EL (cell line): ENCODE measurements around the gene COL6A1.
A peak's percentile ranks its signal among the peaks of the same experiment; 100 is the strongest.

Source experiments
- DNase-seq: peaks from one replicate; pipeline ENCODE4 v3.0.0-alpha.2; 2016

Gene COL6A1

GRCh38 chr21:46050668-46051378 is 69.3 kb downstream of the COL6A1 start:
- DNase-seq: no peak

- no peak for DNase-seq
Observed at GRCh38 chr21:46051379-46051770, 69.8 kb downstream of the COL6A1 start.

- DNase-seq: no peak
Observed at GRCh38 chr21:46051821-46052675, 70.5 kb downstream of the COL6A1 start.

- peak; percentile 81 for DNase-seq
Observed at GRCh38 chr21:46052703-46053651, 71.4 kb downstream of the COL6A1 start.

GRCh38 chr21:46054031-46054430 is 72.5 kb downstream of the COL6A1 start:
- no peak for DNase-seq

- peak; percentile 55 for DNase-seq
Observed at GRCh38 chr21:46054451-46054881, 72.9 kb downstream of the COL6A1 start.
